Stimulated activated CD4-positive, alpha-beta T cell treated with anti-CD3 and anti-CD28 coated beads, Interleukin-2, amount 100 ng/mL, for 24 hours (primary cell): ENCODE measurements around the gene ZNF829.
A peak's percentile ranks its signal among the peaks of the same experiment; 100 is the strongest.

Experiments
- DNase-seq, 2 donors: peaks; one replicate each; pipeline ENCODE4 v3.0.0-alpha.2; 2020

The ZNF829 gene

GRCh38 chr19:36915992-36916830 lies at the start of gene ZNF829, which contains the start of gene ZNF568:
ZNF829 (minus strand) TSS chr19:36916291; CDS start chr19:36915167, 1,124 bp downstream.
ZNF568 (plus strand) TSS chr19:36916332; CDS start chr19:36922771, 6,439 bp downstream.
- DNase-seq: peak; percentile 87 to 94

- no peak for DNase-seq
Measured at GRCh38 chr19:36963280-36963679, 47.2 kb upstream of the ZNF829 start.

GRCh38 chr19:36962346-36962745 lies 46.3 kb upstream of the ZNF829 start:
- DNase-seq: no peak

GRCh38 chr19:36950335-36951119 lies 34.4 kb upstream of the ZNF829 start:
- DNase-seq: no peak

GRCh38 chr19:36939153-36939552 lies 23.1 kb upstream of the ZNF829 start:
- DNase-seq: no peak

- no peak for DNase-seq
Measured at GRCh38 chr19:36931684-36932083, 15.6 kb upstream of the ZNF829 start.

- no peak for DNase-seq
Measured at GRCh38 chr19:36918090-36918489, 2.0 kb upstream of the ZNF829 start.

- DNase-seq: no peak
Measured at GRCh38 chr19:36916991-36917390, 900 bp upstream of the ZNF829 start.

GRCh38 chr19:36898422-36898821 lies 17.7 kb downstream of the ZNF829 start:
- DNase-seq: no peak

GRCh38 chr19:36894849-36895383 lies 21.2 kb downstream of the ZNF829 start:
- DNase-seq: no peak

- no peak for DNase-seq
Measured at GRCh38 chr19:36891768-36892357, 24.2 kb downstream of the ZNF829 start.

- DNase-seq: no peak
Measured at GRCh38 chr19:36876993-36877938, 38.8 kb downstream of the ZNF829 start.

GRCh38 chr19:36851898-36852297 lies 64.2 kb downstream of the ZNF829 start:
- no peak for DNase-seq

- DNase-seq: peak; percentile 76 to 84
Measured at GRCh38 chr19:36850559-36851442, 65.3 kb downstream of the ZNF829 start, which contains the start of gene ZNF345. ZNF345 (plus strand) TSS chr19:36850876; CDS start chr19:36876831, 25,955 bp downstream.

- DNase-seq: peak; percentile 86 to 89
Measured at GRCh38 chr19:36849701-36850558, 66.2 kb downstream of the ZNF829 start.

GRCh38 chr19:36847968-36848367 lies 68.1 kb downstream of the ZNF829 start:
- no peak for DNase-seq

GRCh38 chr19:36838784-36839324 lies 77.2 kb downstream of the ZNF829 start:
- DNase-seq: peak; percentile 2 to 17
